ENCODE data around the gene MFSD6.
"Not testable (repeated sequence)": the region's sequence is repeated elsewhere in the genome, so short reads cannot be mapped to it uniquely, and the experiment has no call there.

- not testable (repeated sequence) for TF ChIP-seq CTCF (IDR thresholded peaks at IDR 0.05); CREB1 (CRISPR knock-in tag; IDR thresholded peaks at IDR 0.05); NR2C2 (CRISPR knock-in tag; IDR thresholded peaks at IDR 0.05); E2F5 (CRISPR knock-in tag; IDR thresholded peaks at IDR 0.05); HMGXB4 (CRISPR knock-in tag; IDR thresholded peaks at IDR 0.05); FOXK1 (CRISPR knock-in tag; IDR thresholded peaks at IDR 0.05); JUN (CRISPR knock-in tag; IDR thresholded peaks at IDR 0.05); TEAD4 (CRISPR knock-in tag; IDR thresholded peaks at IDR 0.05); MAX (CRISPR knock-in tag; IDR thresholded peaks at IDR 0.05); ATF3 (CRISPR knock-in tag; conservative IDR thresholded peaks at IDR 0.05); ZNF121 (CRISPR knock-in tag; IDR thresholded peaks at IDR 0.05); ZNF263 (CRISPR knock-in tag; IDR thresholded peaks at IDR 0.05; ENCODE audit: low read depth); TCF7 (CRISPR knock-in tag; IDR thresholded peaks at IDR 0.05; ENCODE audit: low read depth)
Measured at GRCh38 chr2:190494600-190495227, 86.6 kb downstream of the MFSD6 start.
